ENCODE results near the gene TBXAS1.

The TBXAS1 gene

GRCh38 chr7:139947021-139947420 lies 118.0 kb downstream of the TBXAS1 start:
- Mint-ChIP-seq H3K4me1 (no peaks in the 10 kb centered on the region), H3K9me3 (peaks cover 16% of the 10 kb centered on the region), H3K27ac (no peak overlapping the region), H3K4me3 (no peak overlapping the region), H3K36me3 (no peaks in the 10 kb centered on the region)
- ATAC-seq (no peak), DNase-seq (ENCODE audit: low spot score in 2 of 2) (no peak)

- Mint-ChIP-seq H3K36me3 (no peaks in the 10 kb centered on the region), H3K4me3 (no peak overlapping the region), H3K9me3 (peaks cover 16% of the 10 kb centered on the region), H3K27ac (no peak overlapping the region), H3K4me1 (no peaks in the 10 kb centered on the region)
- DNase-seq (ENCODE audit: low spot score in 2 of 2) (no peak), ATAC-seq (no peak)
Observed at GRCh38 chr7:139948167-139948566, 119.1 kb downstream of the TBXAS1 start.

- DNase-seq (ENCODE audit: low spot score in 2 of 2) = no peak
- Mint-ChIP-seq H3K27ac (no peak overlapping the region), H3K36me3 (no peaks in the 10 kb centered on the region), H3K4me1 (no peaks in the 10 kb centered on the region), H3K9me3 (peaks cover 16% of the 10 kb centered on the region), H3K4me3 (no peak overlapping the region)
- ATAC-seq = no peak
Observed at GRCh38 chr7:139948587-139949335, 119.7 kb downstream of the TBXAS1 start.

DNA sequence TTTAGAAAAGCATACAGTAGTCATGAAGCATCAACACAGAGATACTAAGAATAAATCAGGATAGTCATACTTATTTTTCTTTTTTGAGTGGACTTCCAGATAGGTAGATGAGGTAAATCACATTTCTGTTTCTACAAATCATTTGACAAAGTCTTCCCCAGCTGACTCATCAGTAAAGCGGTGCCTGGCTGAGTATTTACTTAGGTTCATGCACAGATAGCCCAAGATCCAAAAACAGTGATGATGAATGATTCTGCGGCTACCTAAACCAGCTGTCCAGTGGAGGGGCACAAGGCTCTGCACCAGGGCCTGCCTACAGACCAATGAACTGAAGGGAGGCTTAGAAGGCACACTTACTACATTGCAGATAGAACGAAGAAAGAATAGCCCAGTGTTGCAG lies 120.6 kb downstream of the TBXAS1 start:
- Mint-ChIP-seq H3K9me3 (peaks cover 16% of the 10 kb centered on the region), H3K27ac (no peak overlapping the region), H3K4me3 (no peak overlapping the region), H3K4me1 (no peaks in the 10 kb centered on the region), H3K36me3 (no peaks in the 10 kb centered on the region)
- ATAC-seq = no peak
- DNase-seq (ENCODE audit: low spot score in 2 of 2) = no peak

GRCh38 chr7:139950881-139951525 lies 121.9 kb downstream of the TBXAS1 start:
- DNase-seq (ENCODE audit: low spot score in 2 of 2) (no peak), ATAC-seq (no peak)
- peaks cover 8% of the 10 kb centered on the region for H3K9me3 Mint-ChIP-seq
- no peak overlapping the region for H3K4me3 Mint-ChIP-seq
- no peak overlapping the region for H3K27ac Mint-ChIP-seq
- H3K4me1 Mint-ChIP-seq = no peaks in the 10 kb centered on the region
- H3K36me3 Mint-ChIP-seq = no peaks in the 10 kb centered on the region

DNA sequence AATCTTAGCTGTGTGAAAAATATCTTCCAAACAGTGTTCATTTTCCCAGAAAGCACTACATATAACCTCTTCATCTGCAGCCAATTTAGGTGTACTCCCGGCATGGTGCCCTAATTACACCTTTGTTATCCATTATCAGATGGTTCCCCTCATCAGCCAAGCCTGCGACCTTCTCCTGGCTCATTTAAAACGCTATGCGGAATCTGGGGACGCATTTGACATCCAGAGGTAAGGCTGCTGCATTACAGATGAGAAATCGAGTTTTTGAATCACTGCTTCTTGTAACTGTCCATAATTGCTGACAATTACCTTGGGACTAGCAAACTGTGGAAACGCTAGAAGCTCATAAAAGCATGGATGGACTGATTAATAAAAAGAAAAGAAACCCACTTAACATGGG lies 124.2 kb downstream of the TBXAS1 start:
- ATAC-seq = no peak
- DNase-seq (ENCODE audit: low spot score in 2 of 2) = no peak
- Mint-ChIP-seq H3K4me3 (no peak overlapping the region), H3K27ac (no peak overlapping the region), H3K36me3 (no peaks in the 10 kb centered on the region), H3K4me1 (no peaks in the 10 kb centered on the region), H3K9me3 (no peaks in the 10 kb centered on the region)

- ATAC-seq (no peak), DNase-seq (ENCODE audit: low spot score in 2 of 2) (no peak)
- no peak overlapping the region for H3K27ac Mint-ChIP-seq
- H3K9me3 Mint-ChIP-seq = no peaks in the 10 kb centered on the region
- no peaks in the 10 kb centered on the region for H3K4me1 Mint-ChIP-seq
- H3K36me3 Mint-ChIP-seq = no peaks in the 10 kb centered on the region
- H3K4me3 Mint-ChIP-seq = no peak overlapping the region
Observed at GRCh38 chr7:139955109-139955820, 126.2 kb downstream of the TBXAS1 start.

GRCh38 chr7:139958599-139959284 lies 129.7 kb downstream of the TBXAS1 start:
- Mint-ChIP-seq H3K4me3 (no peak overlapping the region), H3K4me1 (no peaks in the 10 kb centered on the region), H3K27ac (no peak overlapping the region), H3K36me3 (no peaks in the 10 kb centered on the region), H3K9me3 (no peaks in the 10 kb centered on the region)
- ATAC-seq = no peak
- no peak for DNase-seq (ENCODE audit: low spot score in 2 of 2)

GRCh38 chr7:139959285-139959628 lies 130.2 kb downstream of the TBXAS1 start:
- no peaks in the 10 kb centered on the region for H3K4me1 Mint-ChIP-seq
- DNase-seq (ENCODE audit: low spot score in 2 of 2) = no peak
- H3K4me3 Mint-ChIP-seq = no peak overlapping the region
- no peaks in the 10 kb centered on the region for H3K36me3 Mint-ChIP-seq
- H3K27ac Mint-ChIP-seq = no peak overlapping the region
- no peaks in the 10 kb centered on the region for H3K9me3 Mint-ChIP-seq
- no peak for ATAC-seq

GRCh38 chr7:139959718-139960117 lies 130.7 kb downstream of the TBXAS1 start:
- ATAC-seq (no peak), DNase-seq (ENCODE audit: low spot score in 2 of 2) (no peak)
- H3K4me3 Mint-ChIP-seq = no peak overlapping the region
- H3K4me1 Mint-ChIP-seq = no peaks in the 10 kb centered on the region
- no peaks in the 10 kb centered on the region for H3K36me3 Mint-ChIP-seq
- H3K27ac Mint-ChIP-seq = no peak overlapping the region
- no peaks in the 10 kb centered on the region for H3K9me3 Mint-ChIP-seq

- H3K4me1 Mint-ChIP-seq = no peaks in the 10 kb centered on the region
- DNase-seq (ENCODE audit: low spot score in 2 of 2) (no peak), ATAC-seq (no peak)
- no peaks in the 10 kb centered on the region for H3K9me3 Mint-ChIP-seq
- H3K36me3 Mint-ChIP-seq = no peaks in the 10 kb centered on the region
- H3K27ac Mint-ChIP-seq = no peak overlapping the region
- no peak overlapping the region for H3K4me3 Mint-ChIP-seq
Observed at GRCh38 chr7:139960157-139960556, 131.1 kb downstream of the TBXAS1 start.

GRCh38 chr7:139965942-139966628 lies 137.0 kb downstream of the TBXAS1 start:
- H3K36me3 Mint-ChIP-seq = no peaks in the 10 kb centered on the region
- H3K4me3 Mint-ChIP-seq = no peak overlapping the region
- DNase-seq (ENCODE audit: low spot score in 2 of 2) = no peak
- ATAC-seq = no peak
- H3K27ac Mint-ChIP-seq = no peak overlapping the region
- H3K9me3 Mint-ChIP-seq = no peaks in the 10 kb centered on the region
- no peaks in the 10 kb centered on the region for H3K4me1 Mint-ChIP-seq

GRCh38 chr7:139966949-139967348 lies 137.9 kb downstream of the TBXAS1 start:
- H3K9me3 Mint-ChIP-seq = no peaks in the 10 kb centered on the region
- ATAC-seq (no peak), DNase-seq (ENCODE audit: low spot score in 2 of 2) (no peak)
- no peak overlapping the region for H3K4me3 Mint-ChIP-seq
- H3K4me1 Mint-ChIP-seq = no peaks in the 10 kb centered on the region
- H3K27ac Mint-ChIP-seq = no peak overlapping the region
- no peaks in the 10 kb centered on the region for H3K36me3 Mint-ChIP-seq

DNA sequence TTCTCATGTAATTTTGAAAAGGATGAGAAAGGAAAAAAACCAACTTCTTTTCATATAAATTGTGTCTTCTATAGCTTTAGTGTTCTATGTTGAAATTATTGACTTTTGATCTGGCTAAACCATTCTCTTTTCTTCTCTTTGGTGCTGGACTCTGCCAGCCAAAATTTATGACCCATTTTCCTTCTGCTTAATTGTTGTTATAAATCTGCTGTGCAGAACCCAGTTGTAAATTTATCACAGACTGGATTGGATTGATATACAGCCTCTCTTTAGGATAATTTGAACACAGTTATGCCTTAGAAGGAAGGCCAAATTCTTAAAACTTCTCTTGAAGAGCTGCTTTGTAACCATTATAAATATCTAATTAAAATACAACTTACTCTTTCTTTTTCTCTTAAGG lies 139.9 kb downstream of the TBXAS1 start:
- DNase-seq (ENCODE audit: low spot score in 2 of 2) (no peak), ATAC-seq (no peak)
- H3K4me1 Mint-ChIP-seq = no peaks in the 10 kb centered on the region
- no peaks in the 10 kb centered on the region for H3K9me3 Mint-ChIP-seq
- H3K36me3 Mint-ChIP-seq = no peaks in the 10 kb centered on the region
- H3K27ac Mint-ChIP-seq = no peak overlapping the region
- H3K4me3 Mint-ChIP-seq = no peak overlapping the region

DNA sequence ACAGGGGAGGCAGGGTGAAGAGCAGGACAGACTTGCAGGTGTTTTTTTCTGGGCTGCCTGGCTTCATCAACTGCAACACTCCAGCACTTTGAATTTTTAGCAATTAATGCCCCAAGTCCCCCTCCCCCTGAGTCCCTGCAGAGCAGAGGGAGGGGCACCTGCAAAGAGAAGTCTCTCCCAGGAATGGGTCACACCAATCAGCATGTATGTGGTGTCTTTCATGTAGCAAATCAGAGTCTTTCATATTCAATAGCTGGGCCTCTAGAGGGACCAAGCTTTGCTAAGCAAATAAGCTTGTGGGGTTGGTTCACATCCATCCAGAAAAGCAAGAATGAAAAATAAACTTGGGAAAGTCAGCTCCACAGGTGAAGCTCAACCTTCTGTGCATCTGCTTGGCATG lies 143.0 kb downstream of the TBXAS1 start:
- H3K9me3 Mint-ChIP-seq = no peaks in the 10 kb centered on the region
- no peak for DNase-seq (ENCODE audit: low spot score in 2 of 2)
- H3K4me1 Mint-ChIP-seq = no peaks in the 10 kb centered on the region
- no peak overlapping the region for H3K4me3 Mint-ChIP-seq
- no peaks in the 10 kb centered on the region for H3K36me3 Mint-ChIP-seq
- ATAC-seq = no peak
- H3K27ac Mint-ChIP-seq = no peak overlapping the region

All from stimulated activated effector memory CD8-positive, alpha-beta T cell treated with anti-CD3 and anti-CD28 coated beads, Interleukin-12 subunit alpha, Interleukin-12 subunit beta, amount 100 ng/mL, for 72 hours (primary cell).